Left ventricle myocardium inferior (tissue), 1 donor: ENCODE measurements around the gene UNC13B. TPM values are rescaled to one million over a fixed set of nuclear protein-coding genes. Genes with fewer than 3 reads are reported as not detected.

Source experiments
- DNase-seq: peaks from one replicate; pipeline ENCODE4 v3.0.0-alpha.2; 2020
- H3K27ac ChIP-seq: fragments of 200-600 bp; replicated peaks from 2 replicates; pipeline ENCODE4 v1.8.0; 2021
- H3K27me3 ChIP-seq: fragments of 200-600 bp; 2 replicates; pipeline ENCODE4 v1.8.0; 2021; ENCODE audit warnings: low read depth
- H3K36me3 ChIP-seq: fragments of 200-600 bp; 2 replicates; pipeline ENCODE4 v1.8.0; 2021
- H3K4me1 ChIP-seq: fragments of 200-600 bp; 2 replicates; pipeline ENCODE4 v1.8.0; 2021
- H3K4me3 ChIP-seq: fragments of 200-600 bp; 2 replicates; pipeline ENCODE4 v1.8.0; 2021; ENCODE audit warnings: mild to moderate bottlenecking, moderate library complexity
- H3K9me3 ChIP-seq: fragments of 200-600 bp; replicated peaks from 2 replicates; pipeline ENCODE4 v1.8.0; 2021
- intact Hi-C: fragments of 100-400 bp; cut with micrococcal nuclease; formaldehyde crosslinking; loops from one replicate; pipeline ENCODE4 v1.11.0; 2022
- total RNA-seq: library from RNA; stranded (reverse); fragmentation: NEBNext Ultra II Directional; extraction: Animal tissue kit (Norgen Biotek cat#: 25700); gene quantifications from one replicate; pipeline ENCODE4 v1.2.1, GENCODE V29; 2021
- TF ChIP-seq, protein P1 (sequence below): fragments of 200-600 bp; IDR thresholded peaks from 2 replicates; pipeline ENCODE4 v1.8.0; 2021; ENCODE audit warnings: antibody characterized with exemption, mild to moderate bottlenecking, borderline replicate concordance
- donor health status: DM: no; HTN: yes; CAD: no; lungs with severe emphysema.

UNC13B gene
- total RNA-seq, 1 donor from 2014 or later, result 21.6 TPM

DNA sequence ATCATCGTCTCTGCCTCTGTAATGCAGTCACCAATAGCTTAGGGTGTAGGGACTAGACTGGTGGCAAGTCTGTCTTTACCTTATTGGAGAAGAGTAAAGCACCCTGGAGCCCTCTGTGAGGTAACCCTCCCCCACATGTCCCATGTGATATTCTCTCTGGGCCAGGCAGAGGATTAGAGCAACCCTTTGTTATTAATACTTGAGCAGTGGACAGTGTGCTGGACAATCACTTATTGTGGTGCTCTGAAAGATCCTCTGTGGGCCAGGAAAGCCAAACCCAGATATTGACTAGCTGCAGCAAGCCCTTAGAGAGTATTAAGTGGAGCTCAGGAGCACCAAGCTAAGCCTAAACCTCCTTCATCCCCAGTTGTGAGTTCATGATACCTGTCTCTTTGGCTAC lies 188.4 kb downstream of the UNC13B start:
- TF ChIP-seq, protein P1, sequence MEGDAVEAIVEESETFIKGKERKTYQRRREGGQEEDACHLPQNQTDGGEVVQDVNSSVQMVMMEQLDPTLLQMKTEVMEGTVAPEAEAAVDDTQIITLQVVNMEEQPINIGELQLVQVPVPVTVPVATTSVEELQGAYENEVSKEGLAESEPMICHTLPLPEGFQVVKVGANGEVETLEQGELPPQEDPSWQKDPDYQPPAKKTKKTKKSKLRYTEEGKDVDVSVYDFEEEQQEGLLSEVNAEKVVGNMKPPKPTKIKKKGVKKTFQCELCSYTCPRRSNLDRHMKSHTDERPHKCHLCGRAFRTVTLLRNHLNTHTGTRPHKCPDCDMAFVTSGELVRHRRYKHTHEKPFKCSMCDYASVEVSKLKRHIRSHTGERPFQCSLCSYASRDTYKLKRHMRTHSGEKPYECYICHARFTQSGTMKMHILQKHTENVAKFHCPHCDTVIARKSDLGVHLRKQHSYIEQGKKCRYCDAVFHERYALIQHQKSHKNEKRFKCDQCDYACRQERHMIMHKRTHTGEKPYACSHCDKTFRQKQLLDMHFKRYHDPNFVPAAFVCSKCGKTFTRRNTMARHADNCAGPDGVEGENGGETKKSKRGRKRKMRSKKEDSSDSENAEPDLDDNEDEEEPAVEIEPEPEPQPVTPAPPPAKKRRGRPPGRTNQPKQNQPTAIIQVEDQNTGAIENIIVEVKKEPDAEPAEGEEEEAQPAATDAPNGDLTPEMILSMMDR, result no peak
- Histone ChIP-seq H3K36me3 (peaks cover 5% of the 10 kb centered on the region), H3K9me3 (no peaks in the 10 kb centered on the region), H3K27ac (peak overlapping the region; percentile 58), H3K27me3 (no peaks in the 10 kb centered on the region), H3K4me3 (no peak overlapping the region), H3K4me1 (peaks cover 62% of the 10 kb centered on the region)
- intact Hi-C loops, result no loop called here
- no peak for DNase-seq

- Histone ChIP-seq H3K36me3 (peaks cover 5% of the 10 kb centered on the region), H3K4me1 (peaks cover 55% of the 10 kb centered on the region), H3K9me3 (no peaks in the 10 kb centered on the region), H3K4me3 (no peak overlapping the region), H3K27me3 (no peaks in the 10 kb centered on the region), H3K27ac (peak overlapping the region; percentile 58)
- DNase-seq, result no peak
- TF ChIP-seq, protein P1, result no peak
- intact Hi-C loops, result no loop called here
These were observed 189.2 kb downstream of the UNC13B start for GRCh38 chr9:35350827-35351549.

DNA sequence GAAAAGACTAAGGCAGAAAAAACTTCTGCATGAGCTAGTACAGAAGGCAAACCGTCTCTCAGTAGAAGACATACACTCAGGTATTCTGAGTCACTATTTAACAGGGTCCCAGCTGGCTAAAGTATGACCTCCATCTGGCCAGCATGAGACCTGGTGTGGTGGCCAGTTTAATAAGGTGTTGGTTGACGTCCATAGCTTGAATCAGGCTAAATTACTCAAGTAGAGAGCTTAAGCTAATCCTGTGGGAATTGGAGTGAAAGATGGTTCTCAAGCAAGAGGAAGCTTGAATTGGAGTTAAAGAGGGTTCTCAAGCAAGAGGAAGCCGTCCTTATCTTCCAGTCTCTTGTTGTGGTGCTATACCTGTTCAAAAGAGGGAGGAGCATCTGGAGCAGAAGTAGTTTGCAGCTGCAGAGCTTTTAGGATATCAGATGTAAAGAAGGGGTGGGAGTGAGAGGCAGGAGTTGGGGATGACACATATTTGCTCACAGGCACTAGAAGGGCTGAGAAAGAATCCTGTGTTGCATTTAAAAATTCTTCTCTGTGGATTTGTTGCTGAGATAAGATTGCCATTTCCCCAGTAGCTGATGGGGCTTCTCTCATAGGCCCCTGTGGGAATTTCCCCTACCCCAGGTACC lies 192.0 kb downstream of the UNC13B start:
- Histone ChIP-seq H3K27me3 (no peaks in the 10 kb centered on the region), H3K27ac (no peak overlapping the region), H3K4me3 (no peak overlapping the region), H3K4me1 (peaks cover 31% of the 10 kb centered on the region), H3K9me3 (no peaks in the 10 kb centered on the region), H3K36me3 (peaks cover 5% of the 10 kb centered on the region)
- TF ChIP-seq, protein P1, result no peak
- DNase-seq, result no peak
- intact Hi-C loops, result no loop called here

GRCh38 chr9:35355939-35356338 lies 194.1 kb downstream of the UNC13B start:
- intact Hi-C loops, result no loop called here
- TF ChIP-seq, protein P1, result no peak
- Histone ChIP-seq H3K4me3 (no peak overlapping the region), H3K27me3 (no peaks in the 10 kb centered on the region), H3K27ac (no peak overlapping the region), H3K4me1 (peaks cover 12% of the 10 kb centered on the region), H3K9me3 (no peaks in the 10 kb centered on the region), H3K36me3 (peaks cover 5% of the 10 kb centered on the region)
- no peak for DNase-seq

GRCh38 chr9:35357116-35357515 lies 195.3 kb downstream of the UNC13B start:
- TF ChIP-seq, protein P1, result no peak
- H3K27me3 ChIP-seq, result no peaks in the 10 kb centered on the region
- H3K36me3 ChIP-seq, result peaks cover 5% of the 10 kb centered on the region
- no peaks in the 10 kb centered on the region for H3K9me3 ChIP-seq
- intact Hi-C loops, result no loop called here
- H3K4me1 ChIP-seq, result no peaks in the 10 kb centered on the region
- H3K27ac ChIP-seq, result no peak overlapping the region
- H3K4me3 ChIP-seq, result no peak overlapping the region
- DNase-seq, result no peak
